Activated T-helper 17 cell treated with anti-CD3 and anti-CD28 coated beads, Interleukin-2, amount 50 U/mL, for 72 hours (primary cell): ENCODE data around the gene DLG5. TPM values are rescaled to one million over a fixed set of nuclear protein-coding genes. Genes with fewer than 3 reads are reported as not detected.
A peak's percentile ranks its signal among the peaks of the same experiment; 100 is the strongest.

Experiments used
- ATAC-seq: fragments of 150-1000 bp; cut with Tn5 transposase; replicated peaks from 2 replicates; pipeline ENCODE4 v1.10.0; 2021; ENCODE audit warnings: mild to moderate bottlenecking, moderate library complexity
- H3K27ac Mint-ChIP-seq: one replicate; pipeline ENCODE4 v1.8.0; 2022; ENCODE audit warnings: mixed read lengths
- H3K27me3 Mint-ChIP-seq: one replicate; pipeline ENCODE4 v1.8.0; 2022; ENCODE audit warnings: mixed read lengths
- H3K36me3 Mint-ChIP-seq: one replicate; pipeline ENCODE4 v1.8.0; 2022; ENCODE audit warnings: low read depth, mild to moderate bottlenecking, mixed read lengths
- H3K4me1 Mint-ChIP-seq: one replicate; pipeline ENCODE4 v1.8.0; 2022; ENCODE audit warnings: mixed read lengths
- H3K4me3 Mint-ChIP-seq: one replicate; pipeline ENCODE4 v1.8.0; 2022; ENCODE audit warnings: mild to moderate bottlenecking, mixed read lengths
- H3K9me3 Mint-ChIP-seq: one replicate; pipeline ENCODE4 v1.8.0; 2022; ENCODE audit warnings: mixed read lengths
- total RNA-seq, 2 donors: library from RNA; stranded (reverse); gene quantifications; one replicate each; pipeline ENCODE4 v1.2.3, GENCODE V29; 2022

DLG5 gene
- total RNA-seq, 2 donors from 2014 or later: 3.0 to 7.1 TPM

DNA sequence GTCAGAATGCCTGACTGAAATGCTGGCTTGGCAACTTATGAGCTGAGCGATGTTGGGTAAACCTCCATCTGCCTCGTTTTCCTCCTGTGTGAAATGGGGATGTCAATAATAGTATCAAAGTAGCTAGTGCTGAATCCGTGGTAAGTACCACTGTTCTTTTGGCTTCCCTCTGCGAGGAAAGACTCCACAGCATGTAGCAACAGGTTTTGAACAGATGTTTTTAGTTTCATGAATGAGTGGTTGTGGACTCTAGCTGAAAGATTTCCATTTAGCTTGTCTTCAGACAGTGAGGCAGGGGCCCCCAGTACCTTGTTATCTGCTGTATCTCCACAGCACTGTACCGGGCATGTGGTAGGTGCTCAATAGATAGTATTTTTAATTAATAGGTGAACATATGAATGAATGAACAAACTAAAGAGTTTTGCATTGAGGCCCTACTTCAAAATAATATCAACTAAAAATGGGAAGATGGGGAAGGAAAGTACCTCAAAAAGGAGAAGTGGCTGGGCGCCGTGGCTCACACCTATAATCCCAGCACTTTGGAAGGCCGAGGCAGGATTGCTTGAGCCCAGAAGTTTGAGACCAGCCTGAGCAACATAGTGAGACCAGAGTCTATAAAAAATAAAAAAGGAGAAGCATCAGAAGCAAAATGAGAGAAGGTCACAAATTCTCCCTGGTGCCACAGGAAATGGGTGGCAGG, 5.6 kb upstream of the DLG5 start:
- no peak for ATAC-seq
- H3K9me3 Mint-ChIP-seq: no peaks in the 10 kb centered on the region
- H3K27ac Mint-ChIP-seq: no peak overlapping the region
- H3K36me3 Mint-ChIP-seq: no peaks in the 10 kb centered on the region
- H3K4me1 Mint-ChIP-seq: no peaks in the 10 kb centered on the region
- no peak overlapping the region for H3K4me3 Mint-ChIP-seq
- H3K27me3 Mint-ChIP-seq: peaks cover 26% of the 10 kb centered on the region

DNA sequence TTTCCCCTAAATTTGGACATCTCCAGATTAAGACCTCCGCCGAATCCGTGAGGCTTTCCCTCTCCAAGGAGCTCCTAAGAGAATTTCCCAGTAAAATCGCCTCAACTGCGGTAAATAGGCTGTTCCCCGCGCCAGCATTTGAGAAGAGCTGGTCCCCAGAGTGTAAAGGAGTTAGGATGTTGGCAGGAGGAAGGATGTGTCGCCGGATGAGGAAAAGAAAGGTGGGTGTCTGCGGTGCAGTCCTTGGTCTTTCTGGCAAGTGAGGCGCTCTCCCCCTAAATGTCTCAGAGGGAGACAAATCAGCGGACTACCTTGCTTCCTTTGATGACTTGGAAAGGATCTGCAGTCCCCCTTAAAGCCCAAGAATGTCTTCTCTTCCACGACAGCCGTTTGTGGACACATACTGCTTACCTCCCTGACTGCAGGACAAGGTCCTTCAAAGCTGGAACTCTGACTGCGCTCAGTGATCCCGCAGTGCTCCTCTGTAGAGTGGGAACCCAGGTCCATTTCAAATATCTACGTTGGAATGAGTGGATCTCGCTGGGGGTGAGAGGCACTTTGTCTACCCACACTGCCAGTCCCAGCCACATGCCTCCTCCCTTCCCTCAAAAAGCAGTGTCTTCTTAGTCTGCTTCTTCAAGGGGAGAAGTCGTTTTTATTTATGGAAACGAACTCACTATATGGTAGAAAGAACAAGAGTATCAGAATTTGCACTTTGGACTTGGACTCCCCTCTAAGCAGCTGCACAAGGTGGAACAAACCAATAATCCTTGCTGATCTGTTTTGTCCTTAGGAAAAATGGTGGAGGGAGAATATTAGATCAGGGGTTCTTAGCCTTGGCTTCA, 1.1 kb upstream of the DLG5 start:
- peaks cover 39% of the 10 kb centered on the region for H3K27me3 Mint-ChIP-seq

DNA sequence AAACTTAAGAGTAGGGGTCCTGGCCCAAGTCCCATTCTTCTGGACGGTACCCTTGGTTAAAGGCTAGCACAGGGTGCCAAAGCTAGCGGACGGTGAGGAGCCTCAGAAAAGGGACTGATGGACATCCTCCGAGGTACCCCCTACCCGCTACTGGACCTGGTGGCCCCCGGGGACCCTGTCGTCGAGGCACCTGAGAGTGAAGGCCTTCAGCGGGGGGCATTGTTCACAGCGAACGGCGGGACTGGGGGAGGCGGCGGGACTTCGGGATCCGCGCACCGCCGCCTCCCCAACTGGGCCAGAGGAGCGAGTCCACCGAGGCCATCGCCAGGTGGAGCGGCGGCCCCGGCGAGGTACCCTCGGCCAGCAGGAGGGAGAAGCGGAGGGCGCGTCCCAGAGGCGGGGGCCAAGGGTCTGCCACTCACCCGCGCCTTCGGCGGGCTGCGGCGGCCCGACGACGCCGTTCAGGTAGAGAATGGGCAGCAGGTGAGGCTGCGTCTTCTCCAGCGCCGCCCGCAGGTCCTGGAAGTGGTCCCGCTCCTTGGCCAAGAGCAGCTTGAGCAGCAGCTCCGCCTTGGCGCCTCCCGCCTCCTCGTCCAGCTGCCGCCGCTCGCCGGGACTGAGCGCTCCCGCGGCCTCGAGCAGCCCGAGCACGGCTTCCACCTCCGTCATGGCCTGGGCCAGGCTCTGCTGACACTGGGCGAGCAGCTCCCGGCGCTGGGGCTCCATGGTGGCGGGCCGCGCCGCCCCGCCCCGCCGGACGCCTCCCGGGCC, 575 bp downstream of the DLG5 start:
- peaks cover 39% of the 10 kb centered on the region for H3K27me3 Mint-ChIP-seq
- H3K36me3 Mint-ChIP-seq: peaks cover 6% of the 10 kb centered on the region
- peak overlapping the region; percentile 63 for H3K4me3 Mint-ChIP-seq
- peak; percentile 78 for ATAC-seq
- H3K4me1 Mint-ChIP-seq: peaks cover 6% of the 10 kb centered on the region
- no peak overlapping the region for H3K27ac Mint-ChIP-seq
- H3K9me3 Mint-ChIP-seq: no peaks in the 10 kb centered on the region

More for the DNA sequence above, 1.1 kb upstream of the DLG5 start:
- H3K4me3 Mint-ChIP-seq: peak overlapping the region; percentile 58
- H3K27ac Mint-ChIP-seq: no peak overlapping the region
- peaks cover 6% of the 10 kb centered on the region for H3K4me1 Mint-ChIP-seq
- no peaks in the 10 kb centered on the region for H3K9me3 Mint-ChIP-seq
- peaks cover 6% of the 10 kb centered on the region for H3K36me3 Mint-ChIP-seq
- ATAC-seq: no peak

DNA sequence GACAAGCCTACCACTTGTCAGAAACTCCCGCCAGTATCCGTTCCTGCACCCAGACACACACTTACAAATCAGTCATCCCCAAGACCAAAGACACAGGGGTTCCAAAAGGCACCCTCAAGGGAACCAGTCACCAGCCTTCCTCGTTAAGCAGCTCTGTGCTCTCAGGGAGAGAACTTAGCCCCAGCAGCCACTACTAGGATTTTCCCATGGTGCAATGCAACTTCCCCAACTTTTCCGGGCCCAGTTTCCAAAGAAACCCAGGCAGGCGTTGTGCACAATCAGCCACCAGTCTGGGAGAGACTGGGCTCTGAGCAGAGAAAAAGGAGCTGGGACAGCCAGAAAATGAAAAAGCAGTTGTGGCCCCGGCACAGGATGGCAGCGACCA, 1.2 kb downstream of the DLG5 start:
- Mint-ChIP-seq H3K4me1 (peaks cover 6% of the 10 kb centered on the region), H3K4me3 (peak overlapping the region; percentile 63), H3K27ac (no peak overlapping the region), H3K27me3 (peaks cover 45% of the 10 kb centered on the region), H3K9me3 (no peaks in the 10 kb centered on the region), H3K36me3 (peaks cover 6% of the 10 kb centered on the region)
- ATAC-seq: no peak

DNA sequence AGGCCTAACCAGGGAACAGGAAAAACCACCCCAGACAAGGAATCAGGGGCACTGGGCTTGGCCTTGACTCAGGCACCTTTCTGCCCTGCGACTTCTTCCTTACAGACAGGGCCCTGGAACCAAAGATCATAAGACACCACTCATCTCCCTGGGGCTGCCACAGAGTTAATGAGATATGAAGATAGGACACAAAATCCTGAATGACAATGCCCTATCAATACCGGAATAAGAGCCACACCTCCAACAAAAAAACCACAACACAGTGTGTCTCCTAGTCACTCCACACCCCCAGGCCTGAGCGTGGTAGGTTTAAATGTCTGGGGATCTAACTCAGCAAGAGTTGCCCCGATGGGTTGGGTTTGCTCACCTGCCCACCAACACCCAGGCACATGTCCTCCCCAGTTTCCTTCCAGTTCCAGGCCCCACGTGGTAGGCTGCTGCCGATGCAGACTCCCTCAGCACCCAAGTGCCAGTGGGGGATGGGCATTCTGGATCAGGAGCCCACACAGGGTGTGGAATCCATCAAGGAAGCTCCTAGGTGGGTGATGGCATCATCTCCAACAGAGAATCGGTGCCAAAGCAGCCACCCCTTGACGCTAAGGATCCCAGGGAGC, 3.9 kb downstream of the DLG5 start:
- Mint-ChIP-seq H3K36me3 (peaks cover 6% of the 10 kb centered on the region), H3K4me1 (peaks cover 6% of the 10 kb centered on the region), H3K4me3 (no peak overlapping the region), H3K27ac (no peak overlapping the region), H3K27me3 (peaks cover 34% of the 10 kb centered on the region), H3K9me3 (no peaks in the 10 kb centered on the region)
- no peak for ATAC-seq

DNA sequence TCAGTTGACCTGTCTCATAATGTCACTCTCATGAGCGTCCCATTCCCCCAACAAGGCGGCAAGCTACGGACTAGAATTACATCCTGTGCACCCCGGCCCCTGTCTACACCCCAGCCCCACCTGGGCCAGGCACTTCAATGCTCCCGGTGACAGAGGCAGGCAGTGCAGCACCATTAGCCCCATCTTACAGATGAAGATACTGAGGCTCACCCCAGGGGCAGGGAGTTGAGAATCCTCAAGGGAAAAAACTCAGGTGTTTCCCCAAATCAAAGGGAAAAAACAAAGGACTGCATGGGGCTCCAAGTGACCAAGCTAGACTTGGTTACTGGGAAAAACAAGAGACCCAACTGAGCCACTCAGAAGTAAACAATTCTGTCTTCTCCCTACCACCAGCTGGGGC, 4.5 kb downstream of the DLG5 start:
- no peak overlapping the region for H3K4me3 Mint-ChIP-seq
- H3K27me3 Mint-ChIP-seq: peaks cover 28% of the 10 kb centered on the region
- peaks cover 6% of the 10 kb centered on the region for H3K4me1 Mint-ChIP-seq
- peaks cover 6% of the 10 kb centered on the region for H3K36me3 Mint-ChIP-seq
- no peak for ATAC-seq
- H3K9me3 Mint-ChIP-seq: no peaks in the 10 kb centered on the region
- no peak overlapping the region for H3K27ac Mint-ChIP-seq

DNA sequence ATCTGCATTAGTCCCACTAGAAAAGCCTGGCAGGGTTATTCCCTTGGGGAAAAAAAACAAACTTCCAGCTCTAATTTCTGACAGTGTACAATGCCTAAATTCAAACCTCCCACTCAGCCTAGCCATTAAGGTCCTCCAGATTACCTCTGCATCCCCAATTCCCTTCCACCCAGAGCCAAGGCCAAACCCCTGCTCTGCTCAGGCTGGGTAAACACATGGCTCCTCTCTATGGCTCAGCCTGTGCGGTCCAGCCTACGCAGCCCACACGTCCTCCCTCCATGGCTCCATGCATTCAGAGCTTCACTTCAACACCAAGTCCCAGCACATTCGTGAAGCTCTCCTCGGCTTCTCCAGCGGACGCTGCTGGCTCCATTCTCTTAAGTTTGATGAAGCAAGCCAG, 5.2 kb downstream of the DLG5 start:
- Mint-ChIP-seq H3K4me3 (no peak overlapping the region), H3K27me3 (peaks cover 28% of the 10 kb centered on the region), H3K36me3 (peaks cover 6% of the 10 kb centered on the region), H3K4me1 (peaks cover 6% of the 10 kb centered on the region), H3K9me3 (no peaks in the 10 kb centered on the region), H3K27ac (no peak overlapping the region)
- no peak for ATAC-seq

DNA sequence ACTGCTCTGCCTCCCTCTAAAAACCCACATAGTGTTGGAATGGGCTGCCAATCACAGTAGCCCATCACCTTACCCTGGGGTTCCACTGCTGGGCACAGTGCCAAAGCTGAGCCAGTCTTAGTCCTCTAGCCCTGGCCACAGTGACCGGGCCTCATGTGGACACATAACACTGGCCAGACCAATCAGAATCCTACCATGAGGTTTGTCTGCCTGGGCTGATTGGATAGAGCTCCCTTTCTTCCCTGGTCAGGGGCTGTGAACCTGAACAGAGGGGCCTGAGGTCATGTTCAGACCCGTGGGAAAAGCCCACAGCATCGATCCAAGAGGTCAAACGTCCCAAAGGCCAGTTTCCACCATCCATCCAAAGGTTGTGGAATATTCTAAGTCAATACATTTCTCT, 6.1 kb downstream of the DLG5 start:
- peaks cover 28% of the 10 kb centered on the region for H3K27me3 Mint-ChIP-seq
- peaks cover 5% of the 10 kb centered on the region for H3K4me1 Mint-ChIP-seq
- no peaks in the 10 kb centered on the region for H3K9me3 Mint-ChIP-seq
- H3K36me3 Mint-ChIP-seq: peaks cover 6% of the 10 kb centered on the region
- no peak for ATAC-seq
- H3K4me3 Mint-ChIP-seq: no peak overlapping the region
- no peak overlapping the region for H3K27ac Mint-ChIP-seq

DNA sequence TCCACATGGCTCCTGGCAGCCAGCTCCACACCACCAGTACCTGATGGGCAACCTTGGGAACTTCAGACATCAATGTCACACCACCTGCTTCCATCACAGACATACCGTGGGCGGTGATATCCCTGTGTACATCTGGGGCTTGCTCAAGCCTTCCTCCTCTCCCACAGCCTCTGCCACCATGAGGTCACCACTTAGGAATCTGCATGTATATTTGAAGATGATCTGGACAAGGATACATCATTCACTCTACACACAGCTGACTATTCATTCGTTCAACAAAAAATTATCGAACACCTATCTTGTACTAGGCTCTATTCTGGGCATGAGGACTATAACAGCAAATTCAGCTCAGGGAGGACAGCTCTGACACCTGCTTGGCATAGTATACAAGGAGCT, 6.8 kb downstream of the DLG5 start:
- no peak overlapping the region for H3K4me3 Mint-ChIP-seq
- no peak overlapping the region for H3K27ac Mint-ChIP-seq
- peaks cover 22% of the 10 kb centered on the region for H3K27me3 Mint-ChIP-seq
- ATAC-seq: no peak
- no peaks in the 10 kb centered on the region for H3K4me1 Mint-ChIP-seq
- no peaks in the 10 kb centered on the region for H3K9me3 Mint-ChIP-seq
- H3K36me3 Mint-ChIP-seq: no peaks in the 10 kb centered on the region

DNA sequence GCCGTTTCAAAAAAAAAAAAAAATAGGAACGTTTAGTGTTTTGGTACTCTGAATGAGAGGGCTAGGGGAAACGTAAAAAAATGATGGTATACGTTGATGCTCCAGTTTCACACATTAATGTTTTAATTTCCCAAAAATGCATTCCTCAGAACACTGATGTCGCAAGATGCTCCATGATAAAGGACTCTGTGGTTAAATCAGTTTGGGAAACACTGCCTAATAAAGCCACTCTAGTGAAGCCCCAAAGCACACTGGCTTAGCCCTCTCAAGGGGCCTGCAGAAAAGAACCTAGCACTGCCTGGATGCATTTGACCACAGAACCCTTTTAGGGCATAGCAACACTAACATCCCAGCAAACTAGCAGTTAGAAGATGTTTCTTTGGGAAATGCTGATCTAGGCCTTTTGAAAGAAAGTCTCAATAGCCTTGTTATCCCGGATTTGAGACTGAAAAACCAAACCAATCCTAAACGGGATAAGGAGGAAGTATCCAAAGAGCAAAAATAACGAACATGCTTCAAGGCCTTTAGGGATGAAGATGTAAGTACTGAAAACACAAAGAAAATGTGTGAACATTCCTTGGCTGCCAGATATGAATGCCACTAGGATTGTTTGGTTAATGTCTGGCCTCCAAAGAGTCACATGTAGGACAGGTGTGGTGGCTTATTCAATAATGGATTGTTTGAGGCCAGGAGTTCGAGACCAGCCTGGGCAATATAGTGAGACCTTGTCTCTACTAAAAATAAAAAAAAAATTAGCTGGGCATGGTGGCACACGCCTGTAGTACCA, 11.0 kb downstream of the DLG5 start:
- H3K9me3 Mint-ChIP-seq: no peaks in the 10 kb centered on the region
- H3K27me3 Mint-ChIP-seq: peaks cover 7% of the 10 kb centered on the region
- H3K4me3 Mint-ChIP-seq: no peak overlapping the region
- no peaks in the 10 kb centered on the region for H3K4me1 Mint-ChIP-seq
- H3K27ac Mint-ChIP-seq: no peak overlapping the region
- no peaks in the 10 kb centered on the region for H3K36me3 Mint-ChIP-seq
- no peak for ATAC-seq

DNA sequence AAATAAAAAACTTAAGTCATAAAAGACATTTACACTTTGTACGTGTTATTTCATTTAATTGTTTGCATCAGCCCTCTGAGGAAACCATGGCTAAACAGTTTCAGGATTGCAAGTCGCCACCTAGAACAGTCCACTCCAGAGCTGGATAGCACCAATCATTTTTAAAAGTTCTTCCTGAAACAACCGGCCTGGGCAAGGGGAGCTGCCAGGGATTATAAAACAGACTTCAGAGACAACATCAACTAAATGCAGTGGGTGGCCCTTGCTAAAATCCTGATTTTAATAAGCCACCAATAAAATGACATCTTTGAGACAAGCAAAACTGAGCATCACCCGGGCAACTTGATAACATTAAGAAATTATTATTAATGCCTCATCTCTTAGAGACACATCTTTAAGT, 13.5 kb downstream of the DLG5 start:
- H3K27ac Mint-ChIP-seq: no peak overlapping the region
- peaks cover 9% of the 10 kb centered on the region for H3K27me3 Mint-ChIP-seq
- H3K9me3 Mint-ChIP-seq: no peaks in the 10 kb centered on the region
- H3K4me3 Mint-ChIP-seq: no peak overlapping the region
- no peak for ATAC-seq
- H3K4me1 Mint-ChIP-seq: no peaks in the 10 kb centered on the region
- H3K36me3 Mint-ChIP-seq: no peaks in the 10 kb centered on the region

DNA sequence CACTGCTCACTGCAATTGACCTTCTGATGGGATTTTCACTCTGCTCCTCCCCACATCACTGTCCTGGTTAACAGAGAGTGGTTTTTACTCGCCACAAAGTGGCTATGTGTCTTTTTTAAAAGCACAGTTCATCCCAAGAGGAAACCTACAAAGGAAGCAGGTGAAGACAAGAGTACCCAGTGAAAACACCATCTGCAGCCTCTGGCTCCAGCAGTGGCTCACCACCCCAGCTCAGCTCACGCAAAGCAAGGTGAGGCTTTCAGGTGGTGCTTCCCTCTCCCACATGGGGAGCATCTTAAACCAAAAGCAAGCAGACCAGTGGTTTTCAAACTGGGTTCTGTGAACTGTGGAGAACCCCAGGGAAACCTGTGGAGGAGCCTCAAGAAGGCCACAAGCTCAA, 14.0 kb downstream of the DLG5 start:
- Mint-ChIP-seq H3K27me3 (peaks cover 9% of the 10 kb centered on the region), H3K27ac (no peak overlapping the region), H3K36me3 (no peaks in the 10 kb centered on the region), H3K9me3 (no peaks in the 10 kb centered on the region), H3K4me1 (no peaks in the 10 kb centered on the region), H3K4me3 (no peak overlapping the region)
- no peak for ATAC-seq

DNA sequence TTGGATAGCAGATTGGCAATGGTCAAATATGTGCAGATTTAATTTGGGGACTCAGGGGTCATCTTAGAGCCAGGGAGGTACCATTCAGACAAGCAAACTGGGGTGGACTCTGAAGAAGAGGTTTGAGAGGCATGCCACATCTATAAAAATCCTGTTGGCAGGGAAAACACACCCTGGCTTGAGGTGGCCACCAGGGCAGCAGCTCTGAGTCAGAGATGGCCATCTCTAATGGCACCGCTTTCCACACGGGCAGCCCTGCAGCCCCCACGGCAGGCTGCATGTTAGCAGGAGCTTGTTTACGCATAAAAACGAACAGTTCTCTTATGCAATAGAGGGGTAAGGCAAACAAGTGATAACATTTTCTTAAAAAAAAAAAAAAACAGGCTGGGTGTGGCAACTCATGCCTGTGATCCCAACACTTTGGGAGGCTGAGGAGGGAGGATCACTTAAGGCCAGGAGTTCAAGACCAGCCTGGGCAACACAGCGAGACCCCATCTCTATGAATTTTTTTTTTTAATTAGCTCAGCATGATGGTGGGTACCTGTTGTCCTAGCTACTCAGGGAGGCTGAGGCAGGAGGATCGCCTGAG, 14.9 kb downstream of the DLG5 start:
- H3K4me3 Mint-ChIP-seq: no peak overlapping the region
- no peaks in the 10 kb centered on the region for H3K9me3 Mint-ChIP-seq
- no peaks in the 10 kb centered on the region for H3K4me1 Mint-ChIP-seq
- peaks cover 9% of the 10 kb centered on the region for H3K27me3 Mint-ChIP-seq
- no peak for ATAC-seq
- H3K36me3 Mint-ChIP-seq: no peaks in the 10 kb centered on the region
- no peak overlapping the region for H3K27ac Mint-ChIP-seq
